Subcutaneous adipose tissue (tissue), 4 donors: ENCODE results near the gene MYT1. TPM values are rescaled to one million over a fixed set of nuclear protein-coding genes. Genes with fewer than 3 reads are reported as not detected.

Experiments
- total RNA-seq, 4 donors: library from RNA; depleted of rRNA; stranded (reverse); fragments of >200 nt; gene quantifications; one replicate each; pipeline ENCODE4 v1.1.0, GENCODE V29; 2016
- TF ChIP-seq, protein P1 (sequence below): fragments of 450-650 bp; IDR thresholded peaks from one replicate; pipeline ENCODE4 v1.5.1; 2016; ENCODE audit warnings: low read depth, mild to moderate bottlenecking, control low read depth, antibody characterized with exemption, moderate library complexity

The MYT1 gene
- total RNA-seq, 4 donors from 2014 or later: not detected

DNA sequence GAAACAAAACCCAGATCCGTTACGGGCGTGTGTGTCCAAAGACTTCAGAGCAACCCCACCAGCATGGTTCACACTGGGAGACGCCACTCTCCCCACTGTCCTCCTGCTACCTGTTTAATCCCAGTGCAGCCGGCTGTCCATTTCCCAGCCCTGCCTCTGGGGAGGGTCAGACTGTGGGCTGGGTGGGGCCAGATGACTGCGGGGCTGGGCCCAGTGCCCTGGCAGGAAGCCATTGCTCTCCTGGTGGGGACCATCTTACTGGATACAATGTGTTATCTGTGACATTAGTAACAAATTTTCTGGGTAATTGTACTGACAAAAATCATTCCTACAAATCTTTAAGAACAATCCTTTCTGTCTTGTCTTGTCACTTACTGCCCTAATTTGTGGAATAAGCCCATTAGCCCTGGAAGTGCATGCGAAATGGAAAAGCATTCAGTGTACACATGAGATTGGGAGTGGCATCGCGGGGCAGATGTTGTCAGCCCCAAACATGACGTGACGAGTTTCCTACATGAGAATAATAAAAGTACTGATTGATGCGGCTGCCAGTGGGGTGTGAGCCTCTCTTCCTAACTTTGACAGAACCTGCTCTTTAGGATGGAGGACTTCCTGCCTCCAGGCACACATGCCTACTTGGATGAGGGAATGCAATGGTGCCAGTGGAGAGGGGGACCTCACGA, 53.4 kb downstream of the MYT1 start:
- TF ChIP-seq, protein P1, sequence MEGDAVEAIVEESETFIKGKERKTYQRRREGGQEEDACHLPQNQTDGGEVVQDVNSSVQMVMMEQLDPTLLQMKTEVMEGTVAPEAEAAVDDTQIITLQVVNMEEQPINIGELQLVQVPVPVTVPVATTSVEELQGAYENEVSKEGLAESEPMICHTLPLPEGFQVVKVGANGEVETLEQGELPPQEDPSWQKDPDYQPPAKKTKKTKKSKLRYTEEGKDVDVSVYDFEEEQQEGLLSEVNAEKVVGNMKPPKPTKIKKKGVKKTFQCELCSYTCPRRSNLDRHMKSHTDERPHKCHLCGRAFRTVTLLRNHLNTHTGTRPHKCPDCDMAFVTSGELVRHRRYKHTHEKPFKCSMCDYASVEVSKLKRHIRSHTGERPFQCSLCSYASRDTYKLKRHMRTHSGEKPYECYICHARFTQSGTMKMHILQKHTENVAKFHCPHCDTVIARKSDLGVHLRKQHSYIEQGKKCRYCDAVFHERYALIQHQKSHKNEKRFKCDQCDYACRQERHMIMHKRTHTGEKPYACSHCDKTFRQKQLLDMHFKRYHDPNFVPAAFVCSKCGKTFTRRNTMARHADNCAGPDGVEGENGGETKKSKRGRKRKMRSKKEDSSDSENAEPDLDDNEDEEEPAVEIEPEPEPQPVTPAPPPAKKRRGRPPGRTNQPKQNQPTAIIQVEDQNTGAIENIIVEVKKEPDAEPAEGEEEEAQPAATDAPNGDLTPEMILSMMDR: no peak

- TF ChIP-seq, protein P1: no peak
Measured at GRCh38 chr20:64219202-64219601, 55.0 kb downstream of the MYT1 start.

GRCh38 chr20:64219730-64220129, 55.5 kb downstream of the MYT1 start:
- TF ChIP-seq, protein P1: no peak

DNA sequence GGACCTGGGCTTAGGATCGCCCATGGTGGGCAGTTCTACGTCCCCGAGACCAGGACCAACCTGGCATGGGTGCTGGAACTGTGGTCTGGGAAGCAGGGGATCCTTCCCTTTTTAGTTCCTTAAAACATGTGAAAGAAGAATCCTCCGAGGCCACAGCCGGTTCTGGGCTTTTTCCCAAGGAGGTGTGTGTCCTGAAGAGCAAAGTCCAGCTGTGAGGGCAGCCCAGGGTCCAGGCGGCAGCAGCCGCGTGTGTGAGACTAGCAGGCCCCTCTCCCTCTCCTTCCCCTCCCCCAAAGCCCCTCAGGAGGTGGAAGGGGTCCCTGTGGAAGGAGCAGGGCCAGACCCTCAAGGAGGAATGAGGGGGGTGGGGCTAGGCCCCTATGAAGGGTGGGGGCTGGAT, 56.2 kb downstream of the MYT1 start:
- TF ChIP-seq, protein P1: no peak

DNA sequence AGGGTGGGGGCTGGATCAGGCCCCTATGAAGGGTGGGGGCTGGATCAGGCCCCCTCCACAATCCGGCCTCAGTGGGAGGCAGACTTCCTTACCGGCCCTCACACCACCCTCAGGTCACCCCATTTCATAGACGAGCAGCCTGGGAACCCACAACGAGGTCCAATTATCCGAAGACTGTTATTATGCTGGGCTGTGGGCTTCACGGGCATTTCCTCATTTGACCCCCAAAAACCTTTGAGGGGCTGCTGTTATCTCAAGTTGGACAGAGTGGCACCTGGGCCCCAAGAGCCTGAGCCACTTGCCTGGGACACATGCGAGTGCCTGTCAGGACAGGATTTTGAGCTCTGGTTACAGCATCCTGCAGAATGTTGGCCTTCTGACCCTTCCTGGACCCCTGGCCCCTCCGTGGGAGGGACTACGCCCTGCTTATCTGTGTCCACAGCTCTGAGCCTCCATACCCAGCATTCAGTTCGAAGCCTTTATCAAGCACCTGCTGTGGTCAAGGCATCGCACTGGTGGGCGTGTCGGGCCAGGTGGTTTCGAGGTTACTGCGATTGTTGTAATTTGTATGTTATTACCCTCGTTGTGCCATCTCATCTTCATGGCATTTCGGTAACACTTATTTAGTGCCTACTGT, 56.8 kb downstream of the MYT1 start:
- TF ChIP-seq, protein P1: no peak

- TF ChIP-seq, protein P1: no peak
Measured at GRCh38 chr20:64222291-64222735, 58.1 kb downstream of the MYT1 start.

- TF ChIP-seq, protein P1: no peak
Measured at GRCh38 chr20:64222851-64223525, 58.7 kb downstream of the MYT1 start.
